Lower lobe of right lung (tissue), 2 donors: Measurements from ENCODE around the gene CTSZ. TPM values are rescaled to one million over a fixed set of nuclear protein-coding genes. Genes with fewer than 3 reads are reported as not detected.
A peak's percentile ranks its signal among the peaks of the same experiment; 100 is the strongest.

Source experiments
- ATAC-seq, 2 donors: fragments of 200-7000 bp; cut with Tn5 transposase; one replicate each; pipeline ENCODE4 v1.9.1; 2020 to 2022; ENCODE audit warnings: mild to moderate bottlenecking in 2 of 2, moderate library complexity in 2 of 2
- DNase-seq: peaks from one replicate; pipeline ENCODE4 v3.0.0-alpha.2; 2020
- H3K27ac ChIP-seq: fragments of 200-600 bp; one replicate; pipeline ENCODE4 v1.8.0; 2022
- H3K27me3 ChIP-seq: fragments of 200-600 bp; one replicate; pipeline ENCODE4 v1.8.0; 2022; ENCODE audit warnings: low read depth
- H3K36me3 ChIP-seq: fragments of 200-600 bp; one replicate; pipeline ENCODE4 v1.8.0; 2022; ENCODE audit warnings: mild to moderate bottlenecking
- H3K4me1 ChIP-seq: fragments of 200-600 bp; one replicate; pipeline ENCODE4 v1.8.0; 2022
- H3K4me3 ChIP-seq: fragments of 200-600 bp; one replicate; pipeline ENCODE4 v1.8.0; 2022; ENCODE audit warnings: mild to moderate bottlenecking
- H3K9me3 ChIP-seq: fragments of 200-600 bp; one replicate; pipeline ENCODE4 v1.8.0; 2022
- CTCF ChIP-seq: fragments of 200-600 bp; IDR thresholded peaks from one replicate; pipeline ENCODE4 v1.8.0; 2022; ENCODE audit warnings: antibody characterized with exemption, mild to moderate bottlenecking
- intact Hi-C: fragments of 100-400 bp; cut with DNase I; formaldehyde crosslinking; loops from one replicate; pipeline ENCODE4 v1.11.0; 2022
- total RNA-seq: library from RNA; stranded (reverse); fragmentation: NEBNext Ultra II Directional; extraction: Animal tissue kit (Norgen Biotek cat#: 25700); gene quantifications from one replicate; pipeline ENCODE4 v1.2.1, GENCODE V29; 2021
- donor health status: DM: no; HTN: yes; CAD: no; lungs with severe emphysema.

Gene CTSZ
- total RNA-seq, 1 donor from 2014 or later, result 533 TPM

- intact Hi-C loops, result no loop called here
- H3K4me3 ChIP-seq, result no peak overlapping the region
- H3K27ac ChIP-seq, result no peak overlapping the region
- no peak for ATAC-seq
- H3K36me3 ChIP-seq, result peaks cover 81% of the 10 kb centered on the region
- TF ChIP-seq CTCF, result no peak
- no peaks in the 10 kb centered on the region for H3K27me3 ChIP-seq
- no peak for DNase-seq
- H3K9me3 ChIP-seq, result no peaks in the 10 kb centered on the region
- peaks cover 28% of the 10 kb centered on the region for H3K4me1 ChIP-seq
Measured at GRCh38 chr20:59000326-59000725, 6.7 kb downstream of the CTSZ start.

- no peak for TF ChIP-seq CTCF
- Histone ChIP-seq H3K27ac (no peak overlapping the region), H3K27me3 (no peaks in the 10 kb centered on the region), H3K36me3 (peaks cover 93% of the 10 kb centered on the region), H3K4me3 (no peak overlapping the region), H3K4me1 (peaks cover 11% of the 10 kb centered on the region), H3K9me3 (no peaks in the 10 kb centered on the region)
- intact Hi-C loops, result no loop called here
- ATAC-seq (no peak), DNase-seq (no peak)
Measured at GRCh38 chr20:58998656-58999055, 8.4 kb downstream of the CTSZ start.

GRCh38 chr20:58997141-58997770, 9.8 kb downstream of the CTSZ start:
- H3K4me1 ChIP-seq, result no peaks in the 10 kb centered on the region
- DNase-seq (no peak), ATAC-seq (no peak)
- peaks cover 98% of the 10 kb centered on the region for H3K36me3 ChIP-seq
- no peak for TF ChIP-seq CTCF
- no peak overlapping the region for H3K27ac ChIP-seq
- intact Hi-C loops, result no loop called here
- no peaks in the 10 kb centered on the region for H3K27me3 ChIP-seq
- H3K9me3 ChIP-seq, result no peaks in the 10 kb centered on the region
- H3K4me3 ChIP-seq, result no peak overlapping the region

GRCh38 chr20:58996226-58996611, 10.8 kb downstream of the CTSZ start:
- ATAC-seq, result no peak
- DNase-seq, result no peak
- no peak overlapping the region for H3K27ac ChIP-seq
- H3K4me1 ChIP-seq, result no peaks in the 10 kb centered on the region
- peaks cover 98% of the 10 kb centered on the region for H3K36me3 ChIP-seq
- no peaks in the 10 kb centered on the region for H3K9me3 ChIP-seq
- H3K27me3 ChIP-seq, result no peaks in the 10 kb centered on the region
- no peak overlapping the region for H3K4me3 ChIP-seq
- no peak for TF ChIP-seq CTCF
- intact Hi-C loops, result no loop called here

- Histone ChIP-seq H3K4me3 (no peak overlapping the region), H3K4me1 (no peaks in the 10 kb centered on the region), H3K36me3 (peaks cover 98% of the 10 kb centered on the region), H3K9me3 (no peaks in the 10 kb centered on the region), H3K27ac (no peak overlapping the region), H3K27me3 (no peaks in the 10 kb centered on the region)
- DNase-seq (no peak), ATAC-seq (peak in 1 of 2 donors; percentile 38)
- TF ChIP-seq CTCF, result no peak
- intact Hi-C loops, result no loop called here
Measured at GRCh38 chr20:58995461-58996225, 11.4 kb downstream of the CTSZ start.
